Stimulated activated naive CD4-positive, alpha-beta T cell treated with Interleukin-2 at 50 U/mL for 16 hours (primary cell): Measurements from ENCODE around the gene SLC6A13.
"Not testable (repeated sequence)": the region's sequence is repeated elsewhere in the genome, so short reads cannot be mapped to it uniquely, and the experiment has no call there.

Source experiments
- DNase-seq: peaks from one replicate; lab custom pipeline; 2025; lab: John Stamatoyannopoulos, UW

Gene SLC6A13

DNA sequence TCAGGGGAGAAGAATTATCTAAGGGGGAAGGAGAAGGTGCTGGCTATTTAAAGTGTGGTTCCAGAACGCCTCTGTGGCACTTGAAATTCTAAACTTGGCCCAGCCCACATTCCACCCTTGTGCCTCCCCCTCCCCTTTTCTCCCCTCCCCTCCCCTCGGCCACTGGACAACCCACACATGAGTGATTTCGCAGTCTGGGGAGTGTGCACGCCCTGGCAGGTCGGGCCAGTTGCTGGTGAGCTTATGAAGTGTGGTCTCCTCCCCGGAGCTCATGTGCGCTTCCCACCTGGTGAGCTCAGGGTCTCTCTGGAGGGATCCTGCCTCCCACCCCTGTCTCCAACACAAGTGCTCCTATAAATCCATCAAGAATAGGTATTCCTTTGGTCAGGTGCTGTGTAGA, at the start of gene SLC6A13:
Gene SLC6A13 (minus strand): TSS at position 20 of the 400 bp plus-strand sequence. CDS start 2,784 bp downstream, outside the sequence.
- DNase-seq: no peak

DNA sequence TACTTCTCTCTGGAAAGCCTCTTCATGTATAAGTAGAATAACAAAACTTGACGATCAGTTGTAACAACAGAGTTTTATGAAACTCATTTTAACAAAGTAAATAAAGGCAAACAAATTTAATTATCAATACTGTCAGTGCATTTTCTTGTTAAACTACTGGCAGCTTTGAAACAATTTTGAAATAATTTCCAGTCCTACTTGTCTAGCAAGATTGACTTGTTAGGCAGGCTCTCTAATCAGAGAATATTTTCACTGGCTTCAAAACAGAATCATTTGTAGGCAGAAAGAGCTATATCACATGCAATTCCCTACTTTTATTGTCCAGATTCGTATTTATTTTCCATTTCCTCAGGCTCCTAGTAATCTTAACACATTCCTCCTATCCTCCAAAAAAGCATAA, 45.9 kb upstream of the SLC6A13 start:
- no peak for DNase-seq

DNA sequence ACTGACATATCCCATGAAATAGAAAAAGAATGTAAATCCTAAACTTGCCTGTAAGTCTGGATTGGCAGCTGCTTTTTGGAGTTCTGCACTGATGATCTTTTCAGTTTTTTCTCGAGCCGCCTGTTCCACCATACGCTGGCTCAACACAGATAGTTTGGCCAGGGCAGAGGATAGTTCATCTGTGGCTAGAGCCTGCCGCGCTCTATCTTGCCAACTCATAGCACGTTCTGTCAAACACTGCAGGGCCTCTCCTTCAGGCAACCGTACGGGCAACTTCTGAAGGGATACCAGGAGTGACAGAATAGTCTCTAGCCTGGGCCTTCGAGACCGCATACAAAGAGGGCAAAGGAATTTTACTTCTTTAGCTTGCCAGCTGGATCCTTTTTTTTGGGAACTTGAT, 44.8 kb upstream of the SLC6A13 start:
- no peak for DNase-seq

DNA sequence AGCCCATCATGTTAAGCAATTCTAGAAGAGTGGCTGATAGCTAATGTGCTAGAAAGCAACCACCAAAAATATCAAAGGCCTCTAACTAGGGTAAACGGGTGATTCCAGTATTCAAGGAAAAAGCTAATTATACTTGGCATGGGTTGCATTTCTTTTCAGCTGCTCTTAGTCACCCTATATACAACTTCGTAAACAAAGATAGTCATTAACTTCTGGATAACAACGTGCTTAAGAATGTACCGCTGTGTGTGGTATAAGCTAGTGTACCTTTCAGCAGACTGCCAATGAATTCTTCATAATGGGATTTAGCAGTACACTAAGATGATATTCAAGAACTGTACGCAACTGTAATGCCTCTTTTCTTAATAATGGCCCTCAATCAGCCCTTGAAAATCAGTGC, 42.2 kb upstream of the SLC6A13 start:
- no peak for DNase-seq

DNA sequence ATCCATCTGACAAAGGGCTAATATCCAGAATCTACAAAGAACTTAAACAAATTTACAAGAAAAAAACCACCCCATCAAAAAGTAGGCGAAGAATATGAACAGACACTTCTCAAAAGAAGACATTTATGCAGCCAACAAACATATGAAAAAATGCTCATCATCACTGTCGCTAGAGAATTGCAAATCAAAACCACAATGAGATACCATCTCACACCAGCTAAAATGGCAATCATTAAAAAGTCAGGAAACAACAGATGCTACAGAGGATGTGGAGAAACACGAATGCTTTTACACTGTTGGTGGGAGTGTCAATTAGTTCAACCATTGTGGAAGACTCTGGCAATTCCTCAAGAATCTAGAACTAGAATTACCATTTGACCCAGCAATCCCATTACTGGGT, 40.1 kb upstream of the SLC6A13 start:
- not testable (repeated sequence) for DNase-seq

DNA sequence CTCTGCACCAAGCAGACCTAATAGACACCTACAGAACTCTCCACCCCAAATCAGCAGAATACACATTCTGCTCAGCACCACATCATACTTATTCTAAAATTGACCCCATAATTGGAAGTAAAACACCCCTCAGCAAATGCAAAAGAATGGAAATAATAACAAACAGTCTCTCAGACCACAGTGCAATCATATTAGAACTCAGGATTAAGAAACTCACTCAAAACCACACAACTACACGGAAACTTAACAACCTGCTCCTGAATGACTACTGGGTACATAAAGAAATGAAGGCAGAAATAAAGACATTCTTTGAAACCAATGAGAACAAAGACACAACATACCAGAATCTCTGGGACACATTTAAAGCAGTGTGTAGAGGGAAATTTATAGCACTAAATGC, 37.5 kb upstream of the SLC6A13 start:
- DNase-seq: not testable (repeated sequence)

DNA sequence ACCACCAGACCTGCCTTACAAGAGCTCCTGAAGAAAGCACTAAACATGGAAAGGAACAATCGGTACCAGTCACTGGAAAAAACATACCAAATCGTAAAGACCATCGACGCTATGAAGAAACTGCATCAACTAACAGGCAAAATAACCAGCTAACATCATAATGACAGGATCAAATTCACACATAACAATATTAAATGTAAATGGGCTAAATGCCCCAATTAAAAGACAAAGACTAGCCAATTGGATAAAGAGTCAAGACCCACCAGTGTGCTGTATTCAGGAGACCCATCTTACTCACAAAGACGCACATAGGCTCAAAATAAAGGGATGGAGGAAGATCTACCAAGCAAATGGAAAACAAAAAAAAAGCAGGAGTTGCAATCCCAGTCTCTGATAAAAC, 36.9 kb upstream of the SLC6A13 start:
- not testable (repeated sequence) for DNase-seq

DNA sequence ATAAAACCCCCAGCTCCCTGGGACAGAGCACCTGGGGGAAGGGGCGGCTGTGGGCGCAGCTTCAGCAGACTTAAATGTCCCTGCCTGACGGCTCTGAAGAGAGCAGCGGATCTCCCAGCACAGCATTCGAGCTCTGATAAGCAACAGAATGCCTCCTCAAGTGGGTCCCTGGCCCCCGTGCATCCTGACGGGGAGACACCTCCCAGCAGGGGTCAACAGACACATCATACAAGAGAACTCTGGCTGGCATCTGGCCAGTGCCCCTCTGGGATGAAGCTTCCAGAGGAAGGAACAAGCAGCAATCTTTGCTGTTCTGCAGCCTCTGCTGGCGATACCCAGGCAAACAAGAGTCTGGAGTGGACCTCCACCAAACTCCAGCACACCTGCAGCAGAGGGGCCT, 35.4 kb upstream of the SLC6A13 start:
- not testable (repeated sequence) for DNase-seq

DNA sequence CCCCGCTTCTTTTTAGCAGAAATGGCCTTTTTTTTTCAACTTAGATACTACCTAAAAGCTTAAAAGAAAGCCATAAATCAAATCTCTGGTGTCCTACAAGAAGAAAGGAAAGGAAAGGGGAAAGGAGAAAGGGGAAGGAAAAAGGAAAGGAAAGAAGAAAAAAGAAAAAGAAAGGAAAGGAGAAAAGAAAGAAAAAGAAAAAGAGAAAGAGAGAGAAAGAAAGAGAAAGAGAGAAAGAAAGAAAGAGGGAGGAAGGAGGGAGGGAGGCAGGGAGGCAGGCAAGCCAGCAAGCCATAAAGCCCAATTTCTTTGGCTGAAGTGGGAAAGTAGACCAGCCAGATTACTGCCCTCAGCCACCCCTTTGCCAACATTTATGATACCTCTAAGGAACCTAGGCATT, 32.5 kb upstream of the SLC6A13 start:
- DNase-seq: no peak

DNA sequence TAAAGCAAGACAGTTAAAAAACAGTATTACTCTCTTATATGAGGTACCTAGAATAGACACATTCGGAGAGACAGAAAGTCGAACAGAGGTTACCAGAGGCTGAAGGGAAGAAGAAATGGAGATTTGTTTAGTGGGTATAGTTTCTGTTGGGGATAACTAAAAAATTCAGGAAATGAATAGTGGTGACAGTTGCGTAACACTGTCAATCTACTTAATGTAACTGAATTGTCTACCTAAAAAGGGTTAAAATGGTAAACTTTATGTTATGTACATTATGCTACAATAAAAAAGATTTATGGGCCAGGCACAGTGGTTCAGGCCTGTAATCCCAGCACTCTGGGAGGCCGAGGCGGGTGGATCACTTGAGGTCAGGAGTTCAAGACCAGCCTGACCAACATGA, 30.6 kb upstream of the SLC6A13 start:
- no peak for DNase-seq

DNA sequence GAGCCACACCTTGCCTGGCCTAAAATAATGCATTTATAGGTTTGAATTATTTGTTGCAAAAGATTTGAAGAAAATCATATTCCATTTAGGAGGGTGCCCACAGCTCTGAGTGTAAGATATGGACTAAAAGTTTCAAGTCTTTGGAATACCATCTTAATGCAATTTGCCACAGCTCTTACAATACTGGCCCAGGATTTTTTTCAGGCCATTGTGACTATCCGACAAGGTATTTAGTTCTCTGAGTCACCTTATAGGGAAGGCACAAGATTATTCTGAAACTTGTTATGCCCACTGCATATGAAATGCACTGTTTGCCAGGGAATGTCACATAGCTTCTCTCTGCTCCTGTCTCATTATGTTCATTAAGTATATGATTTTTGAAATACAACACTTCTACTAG, 29.6 kb upstream of the SLC6A13 start:
- no peak for DNase-seq

DNA sequence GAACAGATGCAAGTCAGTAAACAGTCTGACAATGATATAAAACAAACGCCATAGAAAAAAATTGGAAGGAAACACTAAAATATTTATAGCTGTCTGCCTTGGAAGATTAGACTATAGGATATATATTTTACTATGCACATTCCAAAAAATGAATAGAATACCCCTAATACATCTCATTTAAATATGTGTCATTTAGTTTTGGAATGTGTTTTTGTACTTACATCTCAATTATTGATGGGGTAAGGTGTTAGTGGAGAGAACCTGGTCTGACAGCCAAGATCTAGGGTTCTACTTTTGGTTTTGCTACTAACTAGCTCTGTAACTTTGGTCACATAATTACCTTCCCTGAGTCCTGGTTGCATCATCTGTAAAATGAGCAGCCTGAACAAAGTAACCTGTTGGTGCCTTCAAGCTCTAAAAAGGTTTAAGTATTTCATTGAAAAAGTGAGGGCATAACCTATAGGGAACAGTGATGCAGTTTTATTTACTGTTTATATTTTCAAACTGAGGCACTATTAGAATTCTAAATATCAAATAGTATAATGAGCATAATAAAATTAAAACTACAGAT, 28.6 kb upstream of the SLC6A13 start:
- DNase-seq: no peak

DNA sequence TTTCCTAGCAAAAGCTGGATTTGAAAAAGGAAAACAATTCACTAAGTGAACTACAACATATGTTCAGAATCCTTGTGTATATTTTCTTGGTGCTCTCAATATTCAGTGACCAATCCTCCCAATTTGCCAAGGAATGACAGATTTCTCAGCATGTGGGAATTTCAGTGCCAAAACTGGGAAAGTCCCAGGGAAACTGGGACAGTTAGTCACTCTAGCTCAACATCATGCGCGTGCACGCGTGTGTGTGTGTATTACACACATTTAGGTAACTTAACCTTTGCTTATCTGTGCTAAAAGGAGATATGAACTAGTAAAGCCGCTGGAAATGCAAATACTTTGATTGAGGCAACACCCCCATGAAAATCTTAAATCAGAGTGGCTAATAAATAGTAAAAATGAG, 26.1 kb upstream of the SLC6A13 start:
- DNase-seq: no peak

DNA sequence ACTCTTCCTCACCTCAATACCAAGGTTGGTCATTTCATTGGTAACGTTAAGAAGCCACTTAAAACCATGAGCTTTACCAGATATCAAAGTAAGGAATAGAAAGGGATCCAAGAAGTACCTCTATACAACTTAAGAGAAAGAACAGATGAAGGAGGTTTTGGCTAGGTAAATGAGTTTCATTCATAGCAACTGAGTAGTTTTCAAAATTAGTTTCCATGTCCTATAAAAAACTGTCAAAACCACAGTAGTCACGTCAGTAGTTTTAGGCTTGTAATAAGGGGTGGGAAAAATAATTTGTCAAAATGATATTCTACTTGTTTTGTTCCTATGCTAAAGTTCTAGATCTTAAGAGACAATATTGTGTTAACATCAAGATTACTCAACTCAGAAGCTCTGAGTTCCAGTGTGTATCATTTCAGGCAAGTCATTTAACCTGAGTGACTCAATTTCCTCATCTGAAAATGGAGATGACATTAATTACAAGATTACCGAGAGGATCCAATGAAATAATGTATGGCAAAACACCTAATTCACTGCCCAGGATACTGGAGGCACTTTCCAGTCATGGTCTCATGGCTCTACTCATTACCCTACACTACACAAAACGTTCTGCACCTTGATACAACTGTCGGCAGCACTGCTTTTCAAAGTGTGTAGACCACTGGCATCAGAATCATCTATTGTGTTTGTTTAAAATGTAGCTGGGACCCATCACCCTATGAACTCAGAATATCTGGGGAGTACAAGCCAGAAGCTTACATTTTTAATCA, 24.1 kb upstream of the SLC6A13 start:
- DNase-seq: no peak

DNA sequence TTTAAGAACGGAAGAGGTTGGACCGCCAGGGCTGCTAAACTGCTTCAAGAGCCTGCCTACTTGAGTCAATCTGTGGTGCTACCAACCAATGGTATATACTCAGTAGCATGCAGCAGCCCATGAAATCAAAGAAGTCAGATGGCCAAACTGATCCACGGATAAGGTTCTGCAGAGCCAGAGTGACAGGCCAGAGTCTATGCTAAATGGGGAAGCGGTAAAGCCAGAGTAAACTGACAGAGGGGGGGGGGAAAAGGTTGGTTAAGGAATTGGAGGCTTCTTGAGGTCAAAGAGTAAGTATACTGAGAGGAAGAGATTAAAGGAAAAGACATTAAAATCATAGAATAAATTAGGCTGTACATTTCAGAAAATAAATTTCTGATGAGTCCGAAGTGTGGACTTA, 15.4 kb upstream of the SLC6A13 start:
- DNase-seq: no peak

DNA sequence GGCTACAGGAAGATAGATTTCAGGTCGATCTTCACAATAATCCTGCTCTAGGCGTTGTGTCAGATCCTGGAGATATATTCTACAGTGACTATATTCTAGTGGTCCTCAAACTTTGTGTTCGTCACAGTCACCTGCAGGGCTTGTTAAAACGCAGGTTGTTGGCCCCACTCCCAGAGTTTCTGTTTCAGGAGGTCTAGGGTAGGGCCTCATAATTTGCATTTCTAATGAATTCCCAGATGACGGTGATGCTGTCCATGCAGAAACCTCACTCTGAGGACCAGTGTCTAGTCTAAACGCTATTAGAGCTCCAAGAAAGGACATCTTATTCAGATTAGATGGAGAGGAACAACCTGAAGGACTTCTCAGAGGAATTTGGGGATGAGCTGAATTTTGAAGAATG, 13.2 kb upstream of the SLC6A13 start:
- no peak for DNase-seq

DNA sequence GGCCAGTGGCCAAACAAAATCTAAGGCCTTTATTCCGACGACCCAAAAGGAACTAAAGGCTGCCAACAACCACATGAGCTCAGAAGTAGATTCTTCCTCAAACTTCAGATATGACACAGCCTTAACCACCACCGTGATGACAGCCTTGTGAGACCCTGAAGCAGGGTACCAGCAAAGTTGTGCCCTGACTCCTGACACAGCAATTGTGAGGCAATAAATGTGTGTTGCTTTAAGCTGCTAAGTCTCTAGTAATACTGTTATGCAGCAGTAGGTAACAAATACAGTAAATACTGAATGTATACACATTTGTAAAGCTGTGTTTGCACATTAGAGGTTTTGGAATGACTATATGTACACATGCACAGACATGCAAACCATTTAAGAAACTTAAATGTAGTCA, 10.7 kb upstream of the SLC6A13 start:
- DNase-seq: no peak

DNA sequence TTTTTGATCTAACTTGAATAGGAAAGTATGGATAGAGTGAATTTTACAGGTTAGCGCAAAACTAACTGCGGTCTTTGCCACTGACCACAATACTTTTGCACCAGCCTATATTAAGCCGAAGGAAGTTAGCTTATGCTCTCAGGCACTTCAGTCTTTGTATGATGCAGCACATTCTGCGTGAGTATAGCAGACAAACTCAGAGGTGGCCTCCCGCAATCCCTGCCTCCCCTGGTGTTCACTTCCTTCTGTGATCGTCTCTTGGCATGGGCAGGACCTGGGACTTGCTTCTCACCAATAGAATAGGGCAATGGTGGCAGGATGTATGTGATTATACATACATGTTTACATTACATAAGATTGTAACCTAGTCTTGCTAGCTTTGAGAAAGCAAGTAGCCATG, 10.3 kb upstream of the SLC6A13 start:
- DNase-seq: no peak

DNA sequence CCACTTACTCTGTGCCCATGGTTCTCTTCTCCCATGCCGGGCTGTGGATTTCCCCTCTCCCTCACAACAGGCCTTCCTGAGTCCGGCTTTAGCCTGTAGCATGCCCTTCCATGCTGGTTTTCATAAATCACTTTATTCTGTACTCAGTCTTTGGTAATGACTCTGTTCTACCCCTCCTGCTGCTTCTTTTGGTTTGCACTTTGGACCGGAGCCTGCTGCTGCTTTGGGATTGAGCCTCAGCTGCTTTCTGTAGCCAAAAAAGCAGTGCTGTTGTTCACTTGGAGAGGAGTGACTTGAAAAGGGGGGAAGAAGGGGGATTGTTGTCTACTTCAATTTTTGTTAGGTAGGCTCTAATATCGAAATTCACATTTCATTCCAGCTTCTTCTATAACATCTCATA, 8.5 kb upstream of the SLC6A13 start:
- DNase-seq: no peak

DNA sequence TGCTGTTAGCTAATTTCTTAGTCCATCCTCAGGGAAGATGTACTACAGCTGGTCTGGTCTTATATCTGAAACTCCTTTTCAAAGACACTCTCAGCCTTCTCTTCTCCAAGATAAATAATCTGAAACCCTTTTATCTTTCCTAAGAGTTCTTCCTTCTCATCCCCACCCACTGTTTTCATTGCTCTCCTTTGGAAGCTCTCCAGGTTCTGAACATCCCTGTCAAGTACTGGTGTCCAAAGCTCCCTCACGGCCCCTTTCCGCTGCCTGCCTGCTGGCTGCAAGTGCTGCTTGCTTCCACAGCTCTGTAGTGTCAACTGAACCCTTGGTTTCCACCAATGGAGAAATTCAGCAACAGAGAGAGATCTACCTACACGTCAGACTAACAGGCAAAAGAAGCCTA, 6.6 kb upstream of the SLC6A13 start:
- DNase-seq: no peak

DNA sequence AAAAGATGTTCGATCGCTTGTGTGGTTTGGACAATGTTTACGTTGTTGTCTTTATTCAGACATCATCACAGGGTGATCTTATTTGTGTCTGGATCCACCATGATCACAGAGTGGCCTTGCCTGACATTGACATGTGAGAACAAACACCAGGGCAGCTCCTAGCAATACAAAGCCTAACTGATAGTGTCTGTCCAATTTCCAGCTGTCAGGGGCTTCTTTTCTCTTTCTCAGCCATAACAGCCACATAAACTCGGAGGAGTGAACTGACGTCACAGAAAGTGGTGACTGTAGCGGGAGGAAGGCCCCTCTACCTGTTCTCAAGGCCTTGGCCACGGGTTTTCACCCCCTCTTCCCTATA, 5.8 kb upstream of the SLC6A13 start:
- no peak for DNase-seq

DNA sequence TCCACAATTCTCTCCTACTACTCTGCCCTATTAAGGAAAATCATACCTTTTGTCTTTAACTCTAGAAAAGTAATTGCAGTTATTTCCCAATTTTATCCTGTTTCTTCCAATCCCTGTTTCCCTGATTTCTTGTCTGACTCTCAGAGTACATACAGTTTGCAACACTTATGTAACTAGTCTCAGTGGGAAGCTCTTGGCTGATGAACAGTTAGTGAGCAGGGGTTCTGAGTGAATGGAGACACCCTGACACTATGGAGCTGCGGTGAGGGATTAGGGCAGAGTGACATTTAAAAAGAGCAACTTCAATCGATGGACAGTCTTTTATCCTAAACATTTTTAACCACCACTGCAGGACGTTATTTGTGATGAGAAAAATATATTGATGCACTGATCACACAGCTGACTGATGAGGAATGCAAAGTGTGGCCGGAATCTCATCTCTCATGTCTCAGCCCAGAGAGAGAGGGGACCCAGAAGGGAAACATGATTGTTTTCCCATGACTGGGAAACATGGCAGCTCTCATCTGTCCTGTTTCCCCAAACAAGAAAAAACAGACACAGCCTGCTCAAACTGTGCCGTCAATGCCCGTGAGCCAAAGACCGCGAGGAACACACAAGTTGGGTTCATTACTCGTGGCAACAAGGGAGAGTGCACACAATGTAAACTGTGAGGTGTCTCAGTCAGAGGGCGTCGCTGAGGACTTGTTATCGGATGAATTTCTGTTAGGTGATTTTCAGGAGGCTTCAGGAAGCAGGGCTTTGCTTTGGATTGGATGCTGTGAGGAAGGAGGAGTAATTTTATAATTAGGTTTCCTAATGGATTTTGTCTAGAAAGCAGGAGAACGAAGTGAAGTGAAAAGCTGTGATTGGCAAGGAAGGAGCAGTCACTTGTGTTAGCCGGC, 5.2 kb upstream of the SLC6A13 start:
- DNase-seq: no peak

DNA sequence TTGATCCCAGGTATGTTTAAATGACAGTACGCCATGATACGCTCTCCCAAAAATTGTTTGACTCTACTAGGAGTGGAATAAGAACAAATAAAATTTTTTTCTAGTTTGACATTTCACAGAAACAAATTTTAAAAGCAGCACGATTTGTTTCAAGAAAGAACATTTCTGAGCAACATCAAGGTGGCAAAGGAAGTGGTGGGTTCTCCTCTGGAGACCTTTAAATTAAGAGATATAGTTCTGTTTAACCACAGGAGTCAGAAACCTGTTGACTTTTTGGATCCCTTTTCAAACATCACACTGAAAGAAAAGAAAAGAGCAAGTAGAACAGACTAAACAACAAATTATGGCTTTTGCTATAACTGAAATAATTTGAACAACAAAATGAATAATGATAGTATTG, 2.5 kb upstream of the SLC6A13 start:
- DNase-seq: no peak
